ENCODE measurements around the gene MFSD6.
"Not testable (repeated sequence)": the region's sequence is repeated elsewhere in the genome, so short reads cannot be mapped to it uniquely, and the experiment has no call there.

Gene MFSD6

GRCh38 chr2:190507135-190507534 lies 99.0 kb downstream of the MFSD6 start (continued):
- no peak for TF ChIP-seq ZNF514 (tag by site-specific recombination; IDR thresholded peaks at IDR 0.05)
- TF ChIP-seq ZNF843 (tag by site-specific recombination; IDR thresholded peaks at IDR 0.05): no peak
- TF ChIP-seq ZNF391 (tag by site-specific recombination; IDR thresholded peaks at IDR 0.05; ENCODE audit: borderline replicate concordance, low read depth): no peak
- TF ChIP-seq ZNF350 (tag by site-specific recombination; IDR thresholded peaks at IDR 0.05): no peak
- no peak for TF ChIP-seq ZNF747 (tag by site-specific recombination; IDR thresholded peaks at IDR 0.05)
- TF ChIP-seq INSM2 (tag by site-specific recombination; IDR thresholded peaks at IDR 0.05): no peak
- TF ChIP-seq ZBTB48 (tag by site-specific recombination; IDR thresholded peaks at IDR 0.05): no peak

- H3K27ac ChIP-seq (ENCODE audit: extremely low read depth, low read depth, low read length); H3K4me3 ChIP-seq (ENCODE audit: low read depth, low read length); POLR2A ChIA-PET; H3K9me3 ChIP-seq (ENCODE audit: control insufficient read depth, insufficient read depth, low read depth, low read length); H3K4me1 ChIP-seq (ENCODE audit: control insufficient read depth, insufficient read depth, low read length): not testable (repeated sequence)
- 0 out of 2 replicates have a peak, but pooled peaks have one; percentile 20 for TF ChIP-seq ZNF580 (tag by site-specific recombination; IDR thresholded peaks at IDR 0.05)
- TF ChIP-seq FEZF1 (tag by site-specific recombination; IDR thresholded peaks at IDR 0.05): peak; percentile 56
- 0 out of 2 replicates have a peak, but pooled peaks have one; percentile 29 for TF ChIP-seq CTCF (tag by site-specific recombination; IDR thresholded peaks at IDR 0.05)
- peak; percentile 52; the same call in 1 of the 2 replicates for TF ChIP-seq ZNF843 (tag by site-specific recombination; IDR thresholded peaks at IDR 0.05)
- peak; percentile 68 for TF ChIP-seq PRDM10 (tag by site-specific recombination; IDR thresholded peaks at IDR 0.05)
- TF ChIP-seq OSR2 (tag by site-specific recombination; IDR thresholded peaks at IDR 0.05): 0 out of 2 replicates have a peak, but pooled peaks have one; percentile 12
- TF ChIP-seq ZXDB (tag by site-specific recombination; IDR thresholded peaks at IDR 0.05): peak; percentile 49
- peaks cover 0 to 26% of the 10 kb centered on the region in 2 experiments; a peak in 2 of 3 replicates for H3K36me3 ChIP-seq (ENCODE audit: control insufficient read depth in 2 of 2, insufficient read depth in 1 of 2, low read length in 2 of 2)
- CTCF ChIA-PET: interaction anchor here (0.7 to 2.0 kb wide), 2 partner anchors 127 to 314 kb away, joined by 3 to 7 read pairs; no protein-coding TSS in a partner anchor
Measured at GRCh38 chr2:190509895-190510294, 101.7 kb downstream of the MFSD6 start.

GRCh38 chr2:190511104-190511503 lies 102.9 kb downstream of the MFSD6 start:
- ChIA-PET CTCF (interaction anchor here (0.6 to 1.1 kb wide), 6 partner anchors 33 to 132 kb away, joined by 3 to 10 read pairs (median 4); no protein-coding TSS in a partner anchor), POLR2A (no interaction called here)
- Histone ChIP-seq H3K9me3 (ENCODE audit: control insufficient read depth, insufficient read depth, low read depth, low read length) (no peaks in the 10 kb centered on the region), H3K4me1 (ENCODE audit: control insufficient read depth, insufficient read depth, low read length) (0 out of 2 replicates have a peak, but pooled peaks cover 2% of the 10 kb centered on the region), H3K36me3 (ENCODE audit: control insufficient read depth in 2 of 2, insufficient read depth in 1 of 2, low read length in 2 of 2) (peaks cover 0 to 19% of the 10 kb centered on the region in 2 experiments; a peak in 2 of 3 replicates), H3K4me3 (ENCODE audit: low read depth, low read length) (no peak overlapping the region), H3K27ac (ENCODE audit: extremely low read depth, low read depth, low read length) (no peak overlapping the region)
- TF ChIP-seq ZNF560 (tag by site-specific recombination; IDR thresholded peaks at IDR 0.05; ENCODE audit: borderline replicate concordance) (no peak), KLF8 (tag by site-specific recombination; IDR thresholded peaks at IDR 0.05) (no peak), REST (tag by site-specific recombination; IDR thresholded peaks at IDR 0.05) (no peak), ZNF654 (tag by site-specific recombination; IDR thresholded peaks at IDR 0.05; ENCODE audit: low read depth) (peak; percentile 59), CTCF (tag by site-specific recombination; IDR thresholded peaks at IDR 0.05) (peak; percentile 58; the same call in 1 of the 2 replicates)
